Sigmoid colon (tissue), 4 donors: ENCODE measurements around the gene UVRAG.

ENCODE experiments used
- CTCF ChIP-seq, 4 experiments: fragments of 450-650 bp in 3 of 4; fragments of 200-600 bp in 1 of 4; IDR thresholded peaks; one replicate each; pipeline ENCODE4 v1.5.1; 2016 to 2019; ENCODE audit warnings: antibody characterized with exemption in 4 of 4, mild to moderate bottlenecking in 3 of 4, moderate library complexity in 2 of 4
- EP300 ChIP-seq, 4 donors: sonication (generic); formaldehyde crosslinking; IDR thresholded peaks; one replicate each; pipeline ENCODE4 v1.6.1; 2017; ENCODE audit warnings: antibody characterized with exemption in 4 of 4
- POLR2A ChIP-seq, 2 donors: fragments of 450-650 bp; IDR thresholded peaks; one replicate each; pipeline ENCODE4 v1.6.1; 2016; ENCODE audit warnings: antibody characterized with exemption in 2 of 2, mild to moderate bottlenecking in 2 of 2, moderate library complexity in 2 of 2
- POLR2AphosphoS5 ChIP-seq, 4 donors: sonication (generic); formaldehyde crosslinking; IDR thresholded peaks; one replicate each; pipeline ENCODE4 v1.6.1; 2017; ENCODE audit warnings: antibody characterized with exemption in 4 of 4

DNA sequence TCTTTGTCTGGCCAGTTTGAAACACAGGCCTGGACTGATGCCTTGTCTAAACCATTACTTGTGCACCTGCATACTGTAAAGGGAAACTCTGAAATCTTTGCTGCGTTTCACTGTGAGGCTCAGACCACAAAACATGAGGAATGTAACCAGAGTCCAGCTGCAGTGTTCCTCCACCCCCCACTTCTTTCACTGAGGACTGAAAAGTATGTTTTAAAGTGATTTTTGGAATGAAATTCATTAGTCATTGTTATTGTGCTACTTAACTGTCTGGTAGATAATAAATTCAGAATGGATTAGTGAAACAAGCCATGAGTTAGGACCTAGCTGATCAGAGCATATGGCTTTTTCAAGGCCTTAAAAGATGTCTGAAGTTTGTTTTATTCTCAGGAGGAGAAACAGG, 210.1 kb downstream of the UVRAG start:
- no peak for TF ChIP-seq CTCF (IDR thresholded peaks at IDR 0.05)
- TF ChIP-seq EP300 (IDR thresholded peaks at IDR 0.05): no peak
- TF ChIP-seq POLR2A (IDR thresholded peaks at IDR 0.05): no peak
- no peak for TF ChIP-seq POLR2AphosphoS5 (IDR thresholded peaks at IDR 0.05)
